ENCODE data around the gene KIF16B.

DNA sequence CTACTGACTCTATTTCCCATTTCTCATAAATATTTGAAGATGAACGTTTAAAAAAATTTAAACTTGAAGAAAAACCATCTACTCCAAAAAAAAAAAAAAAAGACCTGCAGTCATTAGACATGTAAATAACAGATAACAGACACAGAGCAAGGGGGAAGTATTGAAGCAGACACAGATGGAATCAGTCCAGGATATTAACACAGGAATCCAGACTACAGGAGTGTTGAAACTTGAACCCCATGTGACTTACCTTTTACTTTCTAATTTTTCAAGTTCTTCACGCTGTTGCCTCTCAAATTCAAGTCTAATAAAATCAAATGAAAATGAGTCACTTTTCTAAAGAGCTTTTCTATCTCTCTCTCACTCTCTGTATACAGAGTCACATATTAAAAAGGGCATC is 191.8 kb downstream of the KIF16B start:
- no peak for TF ChIP-seq POLR2A (IDR thresholded peaks at IDR 0.05)
- TF ChIP-seq, protein P1, sequence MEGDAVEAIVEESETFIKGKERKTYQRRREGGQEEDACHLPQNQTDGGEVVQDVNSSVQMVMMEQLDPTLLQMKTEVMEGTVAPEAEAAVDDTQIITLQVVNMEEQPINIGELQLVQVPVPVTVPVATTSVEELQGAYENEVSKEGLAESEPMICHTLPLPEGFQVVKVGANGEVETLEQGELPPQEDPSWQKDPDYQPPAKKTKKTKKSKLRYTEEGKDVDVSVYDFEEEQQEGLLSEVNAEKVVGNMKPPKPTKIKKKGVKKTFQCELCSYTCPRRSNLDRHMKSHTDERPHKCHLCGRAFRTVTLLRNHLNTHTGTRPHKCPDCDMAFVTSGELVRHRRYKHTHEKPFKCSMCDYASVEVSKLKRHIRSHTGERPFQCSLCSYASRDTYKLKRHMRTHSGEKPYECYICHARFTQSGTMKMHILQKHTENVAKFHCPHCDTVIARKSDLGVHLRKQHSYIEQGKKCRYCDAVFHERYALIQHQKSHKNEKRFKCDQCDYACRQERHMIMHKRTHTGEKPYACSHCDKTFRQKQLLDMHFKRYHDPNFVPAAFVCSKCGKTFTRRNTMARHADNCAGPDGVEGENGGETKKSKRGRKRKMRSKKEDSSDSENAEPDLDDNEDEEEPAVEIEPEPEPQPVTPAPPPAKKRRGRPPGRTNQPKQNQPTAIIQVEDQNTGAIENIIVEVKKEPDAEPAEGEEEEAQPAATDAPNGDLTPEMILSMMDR (IDR thresholded peaks at IDR 0.05): no peak

Measured in lower leg skin (tissue), 3 donors.